ENCODE results near the gene TACC2.

TACC2 gene

DNA sequence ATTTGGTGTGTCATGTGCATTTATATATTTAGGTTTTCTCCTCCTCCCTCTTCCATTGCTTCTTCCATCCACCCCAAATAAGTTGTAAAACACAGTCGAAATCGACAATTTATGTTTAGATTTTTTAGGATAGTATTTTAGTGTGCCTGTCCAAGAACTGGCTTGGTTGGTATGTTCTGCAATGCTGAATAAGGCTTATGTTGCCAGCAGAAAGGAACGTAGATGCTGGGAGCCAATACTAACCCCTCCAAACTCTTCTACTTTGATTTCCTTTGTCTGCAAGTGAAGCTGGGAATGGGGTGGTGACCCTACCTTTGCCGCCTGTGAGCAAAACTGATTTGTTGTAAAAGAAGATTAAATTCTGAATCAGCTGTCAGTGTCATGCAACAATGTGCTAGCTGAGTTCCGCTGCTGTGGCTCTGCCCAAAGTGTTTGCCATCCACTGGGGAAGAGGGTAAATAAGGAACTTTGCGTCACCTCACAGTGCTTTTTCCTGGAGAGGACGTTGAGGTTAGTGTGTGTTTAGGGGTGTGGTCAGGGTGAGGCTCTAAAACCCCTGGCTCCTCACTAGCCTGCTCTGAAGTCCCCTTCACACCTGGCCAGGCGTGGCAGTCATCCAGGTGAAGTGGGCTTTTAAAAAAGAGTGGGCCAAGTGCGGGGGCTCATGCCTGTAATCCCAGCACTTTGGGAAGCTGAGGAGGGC is 44.4 kb downstream of the TACC2 start:
- no peak for DNase-seq

DNA sequence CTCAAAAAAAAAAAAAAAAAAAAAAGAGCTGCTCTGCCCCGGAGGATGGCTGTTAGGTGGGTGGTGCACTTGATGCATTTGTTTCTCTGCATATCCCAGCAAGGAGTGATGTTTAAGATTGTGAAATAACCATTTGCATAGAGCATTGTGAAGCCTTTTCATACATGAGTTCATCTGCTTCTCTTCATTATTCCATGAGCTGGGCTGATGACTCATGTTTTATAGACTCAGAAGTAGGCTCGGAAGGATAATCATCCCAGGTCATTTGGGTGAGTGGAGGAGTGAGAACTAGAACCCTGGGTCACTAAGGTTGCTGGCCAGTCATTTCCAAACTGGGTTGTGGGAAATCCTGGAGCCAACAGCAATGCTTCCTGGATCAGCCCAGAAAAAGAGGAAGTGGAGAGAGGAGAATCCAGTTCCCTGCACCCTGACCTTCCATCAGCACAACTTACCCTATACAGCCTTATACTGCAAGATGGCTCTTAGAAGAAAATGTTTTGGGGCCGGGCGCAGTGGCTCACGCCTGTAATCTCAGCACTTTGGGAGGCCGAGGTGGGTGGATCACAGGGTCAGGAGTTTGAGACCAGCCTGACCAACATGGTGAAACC is 45.3 kb downstream of the TACC2 start:
- DNase-seq = no peak

GRCh38 chr10:122040786-122041185 is 51.8 kb downstream of the TACC2 start:
- no peak for DNase-seq

GRCh38 chr10:122042836-122043235 is 53.9 kb downstream of the TACC2 start:
- DNase-seq = no peak

- DNase-seq = no peak
Measured at GRCh38 chr10:122044045-122044661, 55.2 kb downstream of the TACC2 start.

- no peak for DNase-seq
Measured at GRCh38 chr10:122044713-122045112, 55.8 kb downstream of the TACC2 start.

- DNase-seq = no peak
Measured at GRCh38 chr10:122045212-122045611, 56.2 kb downstream of the TACC2 start.

DNA sequence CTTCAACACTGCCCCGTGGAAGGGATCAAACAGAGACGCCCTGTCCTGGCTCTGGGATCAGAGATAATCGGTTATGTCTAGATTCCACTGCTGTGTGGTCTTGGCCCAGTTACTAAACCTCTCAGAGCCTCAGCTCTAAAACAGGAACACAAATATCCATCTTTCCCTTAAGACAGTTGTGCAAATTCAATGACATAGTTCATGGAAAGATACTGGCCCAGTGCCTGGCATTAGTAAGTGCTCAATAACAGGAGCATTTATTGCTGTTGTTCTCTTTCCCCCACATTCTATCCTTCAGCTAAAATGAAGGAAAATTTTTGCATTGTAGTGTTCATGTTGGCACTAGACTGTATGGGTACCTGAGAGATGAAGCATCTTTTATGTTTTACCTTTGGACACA is 58.6 kb downstream of the TACC2 start:
- DNase-seq = no peak

GRCh38 chr10:122049076-122049475 is 60.1 kb downstream of the TACC2 start:
- DNase-seq = no peak

DNA sequence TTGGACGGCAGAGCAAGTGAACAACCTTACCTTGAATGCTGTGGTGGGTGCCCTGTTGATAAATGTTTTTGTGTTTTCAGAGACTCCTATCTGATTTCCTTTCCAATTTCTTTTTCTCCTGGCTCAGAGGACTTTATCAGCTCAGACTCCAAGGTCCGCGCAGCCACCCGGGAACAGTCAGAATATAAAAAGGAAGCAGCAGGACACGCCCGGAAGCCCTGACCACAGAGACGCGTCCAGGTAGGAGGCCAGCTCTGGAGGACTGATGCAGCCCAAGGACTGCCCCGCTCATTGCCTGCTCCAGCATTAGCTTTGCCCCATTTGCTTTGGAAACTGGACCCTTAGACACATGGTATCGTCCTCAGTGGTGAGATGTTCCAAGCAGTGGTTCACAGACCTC is 61.3 kb downstream of the TACC2 start:
- no peak for DNase-seq

- no peak for DNase-seq
Measured at GRCh38 chr10:122050811-122051210, 61.8 kb downstream of the TACC2 start.

DNA sequence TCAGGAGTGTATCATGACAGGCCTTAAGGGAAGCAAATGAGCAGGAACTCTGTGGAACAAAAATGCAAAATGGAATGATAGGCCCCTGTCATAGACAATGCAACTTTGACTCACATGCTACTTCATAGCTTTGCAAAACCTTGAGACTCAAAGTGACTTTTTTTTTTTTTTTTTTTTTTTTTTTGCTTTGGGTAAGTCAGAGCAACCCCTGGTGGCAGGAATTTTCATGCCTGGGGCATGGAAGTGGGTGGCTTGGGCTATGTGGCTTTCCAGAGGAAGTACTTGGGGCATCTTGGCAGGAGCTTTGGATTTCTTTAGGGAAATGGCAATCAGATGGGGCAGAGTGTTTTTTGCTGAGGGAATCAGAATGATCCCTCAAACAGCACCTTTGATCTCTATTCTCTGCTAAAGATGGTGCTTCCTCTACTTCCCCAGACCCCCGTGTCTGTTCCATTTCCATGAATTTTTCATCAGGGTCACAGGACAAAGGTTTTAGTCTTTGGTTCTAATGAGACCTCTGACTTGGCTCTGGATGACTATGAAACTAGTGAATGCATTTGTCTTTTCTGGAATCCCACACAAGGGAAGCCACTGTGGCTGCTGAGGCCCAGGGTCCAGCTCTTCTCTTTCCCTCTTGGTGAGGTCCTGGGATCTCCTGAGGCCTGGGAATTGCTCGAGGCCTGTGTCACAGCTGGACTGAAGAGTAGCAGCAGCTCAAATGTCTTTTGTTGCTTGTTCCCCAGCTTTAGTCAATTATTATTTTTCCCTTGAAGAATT is 62.8 kb downstream of the TACC2 start:
- DNase-seq = no peak

DNA sequence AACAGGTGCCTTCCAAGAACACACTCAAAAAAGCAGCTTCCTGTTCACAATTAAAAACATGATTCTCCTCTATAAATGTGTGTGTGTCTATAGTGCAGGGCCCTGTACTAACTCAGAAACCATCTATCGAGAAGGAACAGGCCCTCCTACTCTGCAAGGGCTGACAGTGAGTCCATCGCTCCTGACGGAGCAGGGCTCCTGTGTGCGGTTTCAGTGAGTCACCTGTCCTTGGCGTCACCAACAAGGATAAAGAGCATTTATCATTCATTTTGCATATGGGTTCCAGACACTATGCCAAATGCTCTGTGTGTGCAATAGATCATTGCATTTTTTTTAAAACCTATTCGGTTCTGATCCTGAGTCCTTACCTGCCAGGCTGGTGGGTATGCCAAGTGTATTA is 63.7 kb downstream of the TACC2 start:
- DNase-seq = no peak

DNA sequence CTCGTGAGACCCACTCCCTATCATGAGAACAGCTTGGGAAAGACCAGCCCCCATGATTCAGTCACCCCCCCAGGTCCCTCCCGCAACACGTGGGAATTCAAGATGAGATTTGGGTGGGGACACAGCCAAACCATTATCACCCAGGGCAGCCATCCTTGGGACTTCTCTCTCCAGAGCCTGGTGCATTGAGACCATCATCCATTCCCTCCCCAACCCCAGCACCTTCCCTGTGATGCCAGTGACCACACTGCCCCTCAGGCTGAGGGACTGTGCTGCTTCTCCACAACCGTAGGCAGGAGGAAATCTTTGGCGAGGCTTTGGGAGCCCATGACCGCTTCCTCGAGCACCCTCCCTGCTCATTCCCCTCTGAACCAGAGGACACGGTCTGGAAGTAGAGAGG is 64.4 kb downstream of the TACC2 start:
- DNase-seq = no peak

GRCh38 chr10:122054048-122055025 is 65.4 kb downstream of the TACC2 start:
- no peak for DNase-seq

DNA sequence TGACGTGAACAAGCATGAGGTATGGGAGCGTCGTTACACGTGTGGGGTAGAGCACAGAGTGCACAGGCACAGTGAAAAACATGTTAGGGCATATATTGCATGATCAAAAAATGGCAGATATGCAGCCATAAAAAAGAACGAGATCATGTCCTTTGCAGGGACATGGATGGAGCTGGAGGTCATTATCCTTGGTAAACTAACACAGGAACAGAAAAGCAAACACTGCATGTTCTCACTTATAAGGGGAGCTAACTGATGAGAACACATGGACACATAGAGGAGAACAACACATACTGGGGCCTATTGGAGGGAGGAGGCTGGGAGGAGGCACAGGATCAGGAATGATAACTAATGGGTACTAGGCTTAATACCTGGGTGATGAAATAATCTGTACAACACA is 66.3 kb downstream of the TACC2 start:
- DNase-seq = no peak

DNA sequence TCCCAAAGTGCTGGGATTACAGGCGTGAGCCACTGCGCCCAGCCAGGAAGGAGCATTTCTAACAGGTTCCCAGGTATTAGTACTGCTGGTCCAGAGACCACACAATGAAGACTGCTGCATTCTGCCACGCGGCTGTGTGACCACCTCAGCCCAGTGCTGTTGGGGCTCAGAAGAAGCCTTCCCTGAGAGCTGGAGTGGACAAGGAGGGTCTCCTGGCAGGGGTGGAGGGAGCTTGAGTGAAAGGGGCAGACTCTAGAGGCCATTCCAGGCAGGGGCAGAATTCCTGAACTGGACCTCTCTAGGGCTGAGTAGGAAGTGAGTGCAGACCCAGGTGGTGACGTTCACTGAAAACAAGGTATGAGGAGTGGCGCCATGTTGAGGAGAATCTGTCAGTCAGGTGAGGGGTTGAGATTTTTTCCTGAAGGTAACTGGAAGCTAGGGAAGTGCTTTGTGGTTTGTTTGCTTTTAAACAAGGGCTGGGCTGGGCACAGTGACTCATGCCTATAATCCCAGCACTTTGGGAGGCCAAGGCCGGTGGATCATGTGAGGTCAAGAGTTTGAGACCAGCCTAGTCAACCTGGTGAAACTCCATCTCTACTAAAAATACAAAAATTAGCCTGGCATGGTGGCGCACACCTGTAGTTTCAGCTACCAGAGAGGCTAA is 67.6 kb downstream of the TACC2 start:
- no peak for DNase-seq

- DNase-seq = no peak
Measured at GRCh38 chr10:122057841-122058413, 69.0 kb downstream of the TACC2 start.

GRCh38 chr10:122060250-122060649 is 71.3 kb downstream of the TACC2 start:
- DNase-seq = no peak

GRCh38 chr10:122062831-122063674 is 74.1 kb downstream of the TACC2 start:
- DNase-seq = no peak

All from cortex of kidney (tissue), 1 donor.